PC-9 (cell line): ENCODE results near the gene TNC. TPM values are rescaled to one million over a fixed set of nuclear protein-coding genes. Genes with fewer than 3 reads are reported as not detected.

Experiments used
- BruUV-seq: library from RNA; stranded (reverse); fragments of 400-500 nt; replicated peaks from 2 replicates; lab custom pipeline; 2021; lab: Mats Ljungman, UMichigan
- CTCF ChIA-PET: fragments of 300-600 bp; sonication (Branson Sonifier 250); formaldehyde crosslinking; loops from one replicate; lab custom pipeline; 2022; ENCODE audit warnings: antibody characterized with exemption; lab: Charles Lee
- POLR2A ChIA-PET: fragments of 300-600 bp; sonication (Branson Sonifier 250); formaldehyde crosslinking; loops from one replicate; lab custom pipeline; 2022; ENCODE audit warnings: antibody characterized with exemption; ENCODE audit not compliant: unreplicated experiment; lab: Charles Lee
- DNase-seq, 2 experiments: peaks; one replicate each; pipeline versions ENCODE4 v3.0.0 to v3.0.0-alpha.2; 2015 to 2022; ENCODE audit warnings: mixed read lengths in 1 of 2
- H2AFZ ChIP-seq: fragments of 200-600 bp; sonication (generic); 2 replicates; pipeline ENCODE4 v1.8.1; 2017; ENCODE audit warnings: antibody characterized with exemption
- H3F3A ChIP-seq: fragments of 200-600 bp; sonication (generic); 2 replicates; pipeline ENCODE4 v1.8.1; 2017; ENCODE audit warnings: antibody characterized with exemption, mild to moderate bottlenecking, low read depth; ENCODE audit not compliant: insufficient read depth
- H3K27ac ChIP-seq: fragments of 200-600 bp; sonication (generic); 2 replicates; pipeline ENCODE4 v1.6.1; 2016; ENCODE audit warnings: mixed run types
- H3K27me3 ChIP-seq: fragments of 200-600 bp; sonication (generic); 2 replicates; pipeline ENCODE4 v1.6.1; 2016; ENCODE audit warnings: low read depth, mixed run types; ENCODE audit not compliant: insufficient read depth
- H3K36me3 ChIP-seq: fragments of 200-600 bp; sonication (generic); 2 replicates; pipeline ENCODE4 v1.6.1; 2016; ENCODE audit warnings: low read depth, mixed run types
- H3K4me1 ChIP-seq: fragments of 200-600 bp; sonication (generic); replicated peaks from 2 replicates; pipeline ENCODE4 v1.6.1; 2016; ENCODE audit warnings: mixed run types; ENCODE audit not compliant: insufficient read depth
- H3K4me2 ChIP-seq: fragments of 200-600 bp; sonication (generic); 2 replicates; pipeline ENCODE4 v1.6.1; 2017; ENCODE audit warnings: mixed run types
- H3K4me3 ChIP-seq: fragments of 200-600 bp; sonication (generic); 2 replicates; pipeline ENCODE4 v1.6.1; 2016; ENCODE audit warnings: mixed run types
- H3K79me2 ChIP-seq: fragments of 200-600 bp; sonication (generic); 2 replicates; pipeline ENCODE4 v1.6.1; 2017; ENCODE audit warnings: low read depth, mixed run types
- H3K9me2 ChIP-seq: fragments of 200-600 bp; sonication (generic); 2 replicates; pipeline ENCODE4 v1.8.1; 2017; ENCODE audit warnings: mild to moderate bottlenecking; ENCODE audit not compliant: insufficient read depth
- H3K9me3 ChIP-seq: fragments of 200-600 bp; sonication (generic); 2 replicates; pipeline ENCODE4 v1.8.1; 2016; ENCODE audit warnings: low read depth; ENCODE audit not compliant: insufficient read depth
- H4K20me1 ChIP-seq: fragments of 200-600 bp; sonication (generic); 2 replicates; pipeline ENCODE4 v1.8.1; 2017; ENCODE audit not compliant: insufficient read depth
- CTCF ChIP-seq: fragments of 200-600 bp; sonication (generic); conservative IDR thresholded peaks from 2 replicates; pipeline ENCODE4 v1.6.1; 2017; ENCODE audit warnings: mixed run types, antibody characterized with exemption, mild to moderate bottlenecking, moderate library complexity
- EZH2 ChIP-seq: fragments of 200-600 bp; sonication (generic); IDR thresholded peaks from 2 replicates; pipeline ENCODE4 v1.8.0; 2017; ENCODE audit warnings: antibody characterized with exemption, low read depth
- intact Hi-C: fragments of 100-400 bp; cut with micrococcal nuclease; formaldehyde crosslinking; loops from one replicate; pipeline ENCODE4 v1.10.0; 2022; ENCODE audit not compliant: unreplicated experiment
- total RNA-seq: library from RNA; stranded (reverse); gene quantifications from 2 replicates; pipeline ENCODE4 v1.2.3, GENCODE V29; 2021

Gene TNC
- total RNA-seq, 1 experiment from 2014 or later = 1.1 TPM

- peaks cover 17% of the 10 kb centered on the region for H3K27me3 ChIP-seq
- no peak overlapping the region for H3K4me3 ChIP-seq
- peaks cover 20% of the 10 kb centered on the region for H3K4me1 ChIP-seq
- H3K27ac ChIP-seq = no peak overlapping the region
- TF ChIP-seq CTCF (no peak), EZH2 (no peak)
- H4K20me1 ChIP-seq = no peaks in the 10 kb centered on the region
- H3K36me3 ChIP-seq = no peaks in the 10 kb centered on the region
- H3F3A ChIP-seq = peaks cover 4% of the 10 kb centered on the region; the same call in 1 of the 2 replicates
- intact Hi-C loops = no loop called here
- H3K9me3 ChIP-seq = no peaks in the 10 kb centered on the region
- no peaks in the 10 kb centered on the region for H3K9me2 ChIP-seq
- no peak overlapping the region for H3K4me2 ChIP-seq
- no peak for DNase-seq
- no peak overlapping the region for H2AFZ ChIP-seq
- ChIA-PET POLR2A (no interaction called here), CTCF (no interaction called here)
- BruUV-seq = no TSS peak
- H3K79me2 ChIP-seq = no peaks in the 10 kb centered on the region
Observed at GRCh38 chr9:114985959-114986501, 131.9 kb downstream of the TNC start.

- intact Hi-C loops = no loop called here
- no peak overlapping the region for H3K4me3 ChIP-seq
- H3K4me2 ChIP-seq = no peak overlapping the region; the same call in 1 of the 2 replicates
- TF ChIP-seq EZH2 = no peak
- no peak for TF ChIP-seq CTCF
- DNase-seq = peak in 1 of 2 experiments; percentile 82
- peaks cover 9% of the 10 kb centered on the region; the same call in 1 of the 2 replicates for H3K4me1 ChIP-seq
- no TSS peak for BruUV-seq
- peaks cover 7% of the 10 kb centered on the region; the same call in 1 of the 2 replicates for H3F3A ChIP-seq
- H3K9me2 ChIP-seq = no peaks in the 10 kb centered on the region
- no peaks in the 10 kb centered on the region for H3K36me3 ChIP-seq
- H3K27ac ChIP-seq = no peak overlapping the region
- ChIA-PET POLR2A (no interaction called here), CTCF (no interaction called here)
- no peaks in the 10 kb centered on the region for H3K9me3 ChIP-seq
- H2AFZ ChIP-seq = no peak overlapping the region
- H3K79me2 ChIP-seq = no peaks in the 10 kb centered on the region
- no peaks in the 10 kb centered on the region for H4K20me1 ChIP-seq
- peaks cover 46% of the 10 kb centered on the region for H3K27me3 ChIP-seq
Observed at GRCh38 chr9:114981063-114981462, 136.9 kb downstream of the TNC start.

GRCh38 chr9:114973216-114973615, 144.7 kb downstream of the TNC start:
- TF ChIP-seq CTCF = no peak
- TF ChIP-seq EZH2 = no peak
- BruUV-seq = no TSS peak
- Histone ChIP-seq H3K9me2 (no peaks in the 10 kb centered on the region), H3K36me3 (no peaks in the 10 kb centered on the region), H3F3A (peaks cover 9% of the 10 kb centered on the region; the same call in 1 of the 2 replicates), H2AFZ (no peak overlapping the region), H3K4me1 (no peaks in the 10 kb centered on the region), H3K79me2 (no peaks in the 10 kb centered on the region), H3K27ac (no peak overlapping the region), H4K20me1 (no peaks in the 10 kb centered on the region), H3K27me3 (peaks cover 15% of the 10 kb centered on the region), H3K4me2 (no peak overlapping the region), H3K9me3 (no peaks in the 10 kb centered on the region), H3K4me3 (no peak overlapping the region)
- CTCF ChIA-PET = no interaction called here
- POLR2A ChIA-PET = no interaction called here
- intact Hi-C loops = no loop called here
- no peak for DNase-seq
